GM11168 (cell line): Measurements from ENCODE around the gene HFM1.

ENCODE experiments used
- in situ Hi-C: fragments of 300-500 bp; cut with MboI; formaldehyde crosslinking; loops from one replicate; pipeline ENCODE4 v1.12.0; 2022; ENCODE audit warnings: low sequenced_read_pairs; ENCODE audit not compliant: unreplicated experiment

Gene HFM1

GRCh38 chr1:91261655-91262054 is 143.0 kb downstream of the HFM1 start:
- in situ Hi-C loops: no loop called here

DNA sequence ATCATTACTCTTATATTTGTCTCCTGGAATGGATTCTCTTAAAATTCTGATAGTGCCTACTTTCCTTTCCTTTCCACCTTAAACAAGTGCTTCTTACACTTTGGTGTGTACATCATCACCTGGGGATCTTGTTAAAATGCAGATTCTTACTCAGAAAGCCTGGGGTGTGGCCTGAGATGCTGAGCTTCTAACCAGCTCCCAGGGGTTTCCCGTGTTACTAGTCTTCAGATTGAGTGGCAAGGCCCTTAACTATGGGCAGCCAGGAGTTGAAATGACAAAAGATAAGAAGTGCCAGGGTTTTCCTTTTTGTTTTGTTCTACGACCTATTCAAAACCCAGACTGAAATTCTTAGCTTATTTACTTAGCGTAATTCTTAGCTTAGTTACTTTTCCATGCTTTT is 159.2 kb downstream of the HFM1 start:
- in situ Hi-C loops: no loop called here

DNA sequence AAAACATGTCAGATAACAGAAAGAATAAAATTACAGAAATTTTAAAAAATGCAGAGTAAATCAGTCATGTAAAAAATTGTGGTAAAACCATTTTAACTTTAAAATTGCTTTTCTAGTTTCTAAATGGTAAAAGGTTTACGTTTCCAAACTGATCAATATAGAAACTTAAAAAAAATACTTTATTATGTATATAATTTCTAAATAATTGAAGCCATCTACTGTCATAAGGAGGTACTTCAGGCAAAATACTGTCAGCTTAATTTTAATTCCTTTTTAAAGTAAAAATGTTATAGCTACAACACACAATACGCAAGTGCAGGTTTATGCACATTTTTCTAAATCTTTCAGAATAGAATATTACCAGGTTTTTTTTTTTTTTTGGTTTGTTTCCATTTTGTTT is 159.9 kb downstream of the HFM1 start:
- in situ Hi-C loops: no loop called here

DNA sequence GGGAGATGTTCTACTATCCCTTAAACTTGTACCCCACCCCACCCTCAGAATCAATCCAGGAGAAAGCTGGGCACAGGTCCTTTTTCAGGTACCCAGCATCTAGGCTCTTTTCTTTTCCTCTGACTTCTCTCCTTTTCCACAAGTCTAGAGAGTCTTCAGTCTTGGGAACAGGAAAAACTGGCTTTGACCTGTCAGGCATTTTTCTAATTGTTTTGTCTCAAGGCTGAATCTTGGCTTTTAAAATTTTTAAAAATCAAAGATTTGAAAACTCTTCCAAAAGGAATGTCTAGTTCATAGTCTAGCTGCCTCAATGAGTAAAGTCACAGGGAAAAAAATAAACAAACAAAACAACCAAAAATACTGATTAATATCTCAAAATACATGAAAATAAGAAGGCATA is 161.5 kb downstream of the HFM1 start:
- in situ Hi-C loops: no loop called here

- in situ Hi-C loops: no loop called here
These were observed 170.5 kb downstream of the HFM1 start for GRCh38 chr1:91234181-91234580.

GRCh38 chr1:91226741-91227140 is 177.9 kb downstream of the HFM1 start:
- in situ Hi-C loops: no loop called here

GRCh38 chr1:91224878-91225277 is 179.8 kb downstream of the HFM1 start:
- in situ Hi-C loops: no loop called here

DNA sequence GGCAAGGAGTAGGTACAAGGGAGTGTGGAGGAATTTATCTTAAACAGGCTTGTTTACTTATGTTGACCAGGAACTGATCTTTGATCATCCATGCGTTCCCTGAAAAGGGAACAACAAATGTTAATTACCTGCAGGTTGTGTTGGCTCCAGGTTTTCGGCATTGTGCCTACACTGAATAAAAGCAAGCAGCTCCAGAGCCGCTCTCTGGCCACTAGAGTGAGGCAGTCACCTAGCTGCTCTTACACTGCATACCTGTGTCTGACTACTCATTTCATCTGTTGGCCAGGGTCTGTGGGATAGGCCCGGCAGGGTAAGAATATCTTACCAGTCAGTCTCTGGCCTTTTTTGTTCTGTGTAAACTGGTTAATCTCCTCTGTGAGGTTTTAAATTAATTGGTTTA is 183.6 kb downstream of the HFM1 start:
- in situ Hi-C loops: no loop called here

DNA sequence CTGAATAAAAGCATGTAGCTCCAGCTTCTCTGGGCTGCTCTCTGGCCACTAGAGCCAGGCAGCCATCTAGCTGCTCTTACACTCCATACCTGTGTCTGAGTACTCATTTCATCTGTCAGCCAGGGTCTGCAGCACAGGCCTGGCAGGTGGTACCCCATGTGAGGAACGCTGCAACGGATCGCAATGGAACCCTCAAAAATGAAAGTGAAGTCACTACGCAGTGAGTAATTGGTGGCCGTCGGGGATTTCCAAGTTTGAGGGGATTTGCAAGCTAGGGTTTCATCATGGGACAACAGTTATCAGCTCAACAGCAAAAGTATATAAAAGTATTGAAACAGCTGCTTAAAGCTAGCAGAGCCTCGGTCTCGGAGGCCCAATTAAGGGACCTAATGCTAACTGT is 186.7 kb downstream of the HFM1 start:
- in situ Hi-C loops: no loop called here
